C4-2B (cell line): Measurements from ENCODE around the gene SPATA13.

Experiments used
- ZFX ChIP-seq: fragments of 450-650 bp; IDR thresholded peaks from 2 replicates; pipeline ENCODE4 v1.6.1; 2017
- TF ChIP-seq, protein P1 (sequence below): fragments of 450-650 bp; conservative IDR thresholded peaks from 2 replicates; pipeline ENCODE4 v1.5.1; 2017; ENCODE audit warnings: mild to moderate bottlenecking

DNA sequence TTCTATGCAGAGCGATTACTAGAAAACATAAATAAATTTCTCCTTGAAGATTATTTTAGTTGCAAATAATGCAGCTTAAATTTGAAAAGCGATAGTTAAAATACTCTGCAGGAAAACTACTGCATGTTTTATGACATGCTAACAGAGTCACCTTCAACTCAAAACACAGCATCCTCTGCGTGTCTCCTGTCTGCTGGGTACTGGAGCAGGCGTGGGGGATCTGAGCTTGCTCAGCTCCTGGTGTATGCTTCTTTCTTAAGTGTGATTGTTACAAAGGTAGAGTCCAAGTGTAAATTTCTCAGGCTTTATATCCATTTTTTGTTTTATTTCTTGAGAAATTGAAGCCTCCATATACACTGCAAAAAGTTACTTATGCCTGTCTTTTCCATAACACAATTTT lies 15.3 kb downstream of the SPATA13 start:
- TF ChIP-seq, protein P1, sequence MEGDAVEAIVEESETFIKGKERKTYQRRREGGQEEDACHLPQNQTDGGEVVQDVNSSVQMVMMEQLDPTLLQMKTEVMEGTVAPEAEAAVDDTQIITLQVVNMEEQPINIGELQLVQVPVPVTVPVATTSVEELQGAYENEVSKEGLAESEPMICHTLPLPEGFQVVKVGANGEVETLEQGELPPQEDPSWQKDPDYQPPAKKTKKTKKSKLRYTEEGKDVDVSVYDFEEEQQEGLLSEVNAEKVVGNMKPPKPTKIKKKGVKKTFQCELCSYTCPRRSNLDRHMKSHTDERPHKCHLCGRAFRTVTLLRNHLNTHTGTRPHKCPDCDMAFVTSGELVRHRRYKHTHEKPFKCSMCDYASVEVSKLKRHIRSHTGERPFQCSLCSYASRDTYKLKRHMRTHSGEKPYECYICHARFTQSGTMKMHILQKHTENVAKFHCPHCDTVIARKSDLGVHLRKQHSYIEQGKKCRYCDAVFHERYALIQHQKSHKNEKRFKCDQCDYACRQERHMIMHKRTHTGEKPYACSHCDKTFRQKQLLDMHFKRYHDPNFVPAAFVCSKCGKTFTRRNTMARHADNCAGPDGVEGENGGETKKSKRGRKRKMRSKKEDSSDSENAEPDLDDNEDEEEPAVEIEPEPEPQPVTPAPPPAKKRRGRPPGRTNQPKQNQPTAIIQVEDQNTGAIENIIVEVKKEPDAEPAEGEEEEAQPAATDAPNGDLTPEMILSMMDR: no peak
- TF ChIP-seq ZFX: no peak
